ENCODE results near the gene ZEB1. TPM values are rescaled to one million over a fixed set of nuclear protein-coding genes. Genes with fewer than 3 reads are reported as not detected.

The ZEB1 gene
- total and polyA plus RNA-seq, 9 of the 15 experiments (the other 6 are each of a cell fraction or from before 2014, with no cell fraction given): 2.1 to 8.4 (median 4.9) TPM

GRCh38 chr10:31278279-31278941, 40.6 kb upstream of the ZEB1 start (continued):
- TF ChIP-seq ZNF318 (IDR thresholded peaks at IDR 0.05; ENCODE audit: borderline replicate concordance in 1 of 2, low read depth in 1 of 2) (no peak), TRIM28 (IDR thresholded peaks at IDR 0.05) (no peak), BHLHE40 (IDR thresholded peaks at IDR 0.05; ENCODE audit: low read length) (no peak), ZEB2 (IDR thresholded peaks at IDR 0.05) (no peak), ZNF507 (tag; conservative IDR thresholded peaks at IDR 0.05) (no peak), ZNF407 (IDR thresholded peaks at IDR 0.05; ENCODE audit: low read depth) (no peak), CREB3 (tag; conservative IDR thresholded peaks at IDR 0.05; ENCODE audit: low read depth) (no peak), XRCC4 (IDR thresholded peaks at IDR 0.05; ENCODE audit: extremely low read depth, insufficient read depth, insufficient read length) (no peak), CCNT2 (IDR thresholded peaks at IDR 0.05; ENCODE audit: borderline replicate concordance, extremely low read depth, insufficient read length, low read depth, low read length) (peak; percentile 61), GATAD2A (IDR thresholded peaks at IDR 0.05) (no peak), NUFIP1 (IDR thresholded peaks at IDR 0.05; ENCODE audit: partially characterized antibody) (no peak)
